Natural killer cell (primary cell): Measurements from ENCODE around the gene NEK11. TPM values are rescaled to one million over a fixed set of nuclear protein-coding genes. Genes with fewer than 3 reads are reported as not detected.

Experiments used
- ATAC-seq, 3 donors: fragments of 150-1000 bp in 2 of 3; fragments of 200-7000 bp in 1 of 3; cut with Tn5 transposase; 1 replicate in 1 of 3; 2 replicates in 2 of 3; pipeline ENCODE4 v1.10.0; 2021; ENCODE audit warnings: mild to moderate bottlenecking in 2 of 3, moderate library complexity in 2 of 3
- DNase-seq, 2 donors: peaks; one replicate each; pipeline versions ENCODE4 v3.0.0 to v3.0.0-alpha.2; 2013 to 2021; ENCODE audit warnings: mixed read lengths in 1 of 2
- H3K27ac ChIP-seq: one replicate; pipeline ENCODE4 v1.5.1; 2013; ENCODE audit warnings: mild to moderate bottlenecking, low read length
- H3K27me3 ChIP-seq: one replicate; pipeline ENCODE4 v1.6.1; 2013; ENCODE audit warnings: low read length; ENCODE audit not compliant: control insufficient read depth, insufficient read depth
- H3K36me3 ChIP-seq: one replicate; pipeline ENCODE4 v1.6.1; 2013; ENCODE audit warnings: low read length; ENCODE audit not compliant: control insufficient read depth, insufficient read depth
- H3K4me1 ChIP-seq: one replicate; pipeline ENCODE4 v1.6.1; 2013; ENCODE audit warnings: low read length; ENCODE audit not compliant: control insufficient read depth, insufficient read depth
- H3K4me3 ChIP-seq: one replicate; pipeline ENCODE4 v1.5.1; 2013; ENCODE audit warnings: low read length
- H3K9me3 ChIP-seq: one replicate; pipeline ENCODE4 v1.6.1; 2013; ENCODE audit warnings: low read length; ENCODE audit not compliant: control insufficient read depth, insufficient read depth
- H3K27ac Mint-ChIP-seq, 2 donors: one replicate each; pipeline ENCODE4 v1.8.0; 2022; ENCODE audit warnings: mild to moderate bottlenecking in 2 of 2, mixed read lengths in 2 of 2, moderate library complexity in 1 of 2
- H3K27me3 Mint-ChIP-seq, 2 donors: one replicate each; pipeline ENCODE4 v1.8.0; 2022; ENCODE audit warnings: low read depth in 2 of 2, mixed read lengths in 2 of 2
- H3K36me3 Mint-ChIP-seq: one replicate; pipeline ENCODE4 v1.8.0; 2022; ENCODE audit warnings: mixed read lengths
- H3K4me1 Mint-ChIP-seq, 2 donors: one replicate each; pipeline ENCODE4 v1.8.0; 2022; ENCODE audit warnings: mixed read lengths in 2 of 2
- H3K4me3 Mint-ChIP-seq: one replicate; pipeline ENCODE4 v1.8.0; 2022; ENCODE audit warnings: mild to moderate bottlenecking, moderate library complexity, mixed read lengths
- H3K9me3 Mint-ChIP-seq, 2 donors: one replicate each; pipeline ENCODE4 v1.8.0; 2022; ENCODE audit warnings: mixed read lengths in 2 of 2
- CTCF ChIP-seq: fragments of 200-600 bp; IDR thresholded peaks from one replicate; pipeline ENCODE4 v1.8.0; 2022; ENCODE audit warnings: antibody characterized with exemption
- WGBS: methylation state at CpG from one replicate; pipeline ENCODE4 v1.1.7; 2013; ENCODE audit warnings: missing lambda C conversion rate; ENCODE audit not compliant: insufficient coverage; 5-methylcytosine and 5-hydroxymethylcytosine counted together
- intact Hi-C: fragments of 100-400 bp; cut with micrococcal nuclease; formaldehyde crosslinking; loops from one replicate; pipeline ENCODE4 v1.14.2; 2022
- total RNA-seq, 4 donors: library from RNA; stranded (reverse); fragments of 120-200 nt in 1 of 4; gene quantifications; one replicate each; pipeline versions ENCODE4 v1.2.3 to v1.2.4, GENCODE V29; 2013 to 2022

Gene NEK11
- total RNA-seq, 3 donors from 2014 or later (not counting 1 experiment from before 2014, with no cell fraction given) = 2.6 to 3.6 (median 3.5) TPM

GRCh38 chr3:130990282-130990681 is 36.4 kb upstream of the NEK11 start:
- 75% methylated on average over 5 of the region's 5 CpGs for WGBS
- H3K9me3 Mint-ChIP-seq = no peaks in the 10 kb centered on the region
- Histone ChIP-seq H3K36me3 (peaks cover 7% of the 10 kb centered on the region), H3K4me1 (no peaks in the 10 kb centered on the region), H3K4me3 (no peak overlapping the region), H3K27me3 (no peaks in the 10 kb centered on the region), H3K27ac (no peak overlapping the region), H3K9me3 (no peaks in the 10 kb centered on the region)
- intact Hi-C loops = no loop called here
- H3K27ac Mint-ChIP-seq = no peak overlapping the region
- H3K27me3 Mint-ChIP-seq = no peaks in the 10 kb centered on the region
- H3K4me1 Mint-ChIP-seq = peaks cover 12 to 14% of the 10 kb centered on the region in 2 donors
- no peak for TF ChIP-seq CTCF
- peaks cover 10% of the 10 kb centered on the region for H3K36me3 Mint-ChIP-seq
- no peak overlapping the region for H3K4me3 Mint-ChIP-seq
- DNase-seq (no peak), ATAC-seq (no peak)

- no peak overlapping the region for H3K4me3 ChIP-seq
- no peak for TF ChIP-seq CTCF
- no peaks in the 10 kb centered on the region for H3K4me1 ChIP-seq
- intact Hi-C loops = no loop called here
- H3K27me3 Mint-ChIP-seq = no peaks in the 10 kb centered on the region
- no peak overlapping the region for H3K27ac ChIP-seq
- no peaks in the 10 kb centered on the region for H3K9me3 Mint-ChIP-seq
- H3K4me1 Mint-ChIP-seq = peaks cover 12 to 14% of the 10 kb centered on the region in 2 donors
- H3K36me3 Mint-ChIP-seq = peaks cover 10% of the 10 kb centered on the region
- peaks cover 8% of the 10 kb centered on the region for H3K36me3 ChIP-seq
- H3K4me3 Mint-ChIP-seq = no peak overlapping the region
- H3K9me3 ChIP-seq = no peaks in the 10 kb centered on the region
- H3K27ac Mint-ChIP-seq = no peak overlapping the region
- ATAC-seq = no peak
- no peaks in the 10 kb centered on the region for H3K27me3 ChIP-seq
- no peak for DNase-seq
- WGBS = 97% methylated on average over 4 of the region's 5 CpGs
Observed at GRCh38 chr3:130991126-130991525, 35.6 kb upstream of the NEK11 start.

GRCh38 chr3:130992344-130992743 is 34.3 kb upstream of the NEK11 start:
- H3K27me3 ChIP-seq = no peaks in the 10 kb centered on the region
- intact Hi-C loops = no loop called here
- H3K9me3 ChIP-seq = no peaks in the 10 kb centered on the region
- Mint-ChIP-seq H3K27me3 (no peaks in the 10 kb centered on the region), H3K4me1 (peaks cover 12 to 14% of the 10 kb centered on the region in 2 donors), H3K4me3 (no peak overlapping the region), H3K9me3 (no peaks in the 10 kb centered on the region), H3K36me3 (peaks cover 10% of the 10 kb centered on the region), H3K27ac (no peak overlapping the region)
- DNase-seq = no peak
- H3K4me3 ChIP-seq = no peak overlapping the region
- peaks cover 17% of the 10 kb centered on the region for H3K36me3 ChIP-seq
- no peaks in the 10 kb centered on the region for H3K4me1 ChIP-seq
- H3K27ac ChIP-seq = no peak overlapping the region
- no peak for ATAC-seq
- TF ChIP-seq CTCF = no peak
- WGBS = 93% methylated on average over 3 of the region's 3 CpGs

- TF ChIP-seq CTCF = no peak
- ATAC-seq = no peak
- H3K4me3 Mint-ChIP-seq = no peak overlapping the region
- Histone ChIP-seq H3K27me3 (no peaks in the 10 kb centered on the region), H3K4me1 (no peaks in the 10 kb centered on the region), H3K36me3 (peaks cover 36% of the 10 kb centered on the region), H3K27ac (no peak overlapping the region), H3K9me3 (no peaks in the 10 kb centered on the region), H3K4me3 (no peak overlapping the region)
- H3K4me1 Mint-ChIP-seq = no peaks in the 10 kb centered on the region
- H3K27me3 Mint-ChIP-seq = no peaks in the 10 kb centered on the region
- intact Hi-C loops = no loop called here
- no peak overlapping the region for H3K27ac Mint-ChIP-seq
- H3K36me3 Mint-ChIP-seq = no peaks in the 10 kb centered on the region
- no peaks in the 10 kb centered on the region for H3K9me3 Mint-ChIP-seq
- DNase-seq = no peak
- WGBS = 98% methylated on average over 5 of the region's 7 CpGs
Observed at GRCh38 chr3:130997289-130997688, 29.4 kb upstream of the NEK11 start.
